NCI-H2171 treated with DMSO at 0.1 percent for 48 hours (cell line): ENCODE results near the gene AP3M1.

ENCODE experiments used
- DNase-seq: peaks from one replicate; lab custom pipeline; 2025; lab: John Stamatoyannopoulos, UW

The AP3M1 gene

GRCh38 chr10:74114041-74114448, 36.6 kb downstream of the AP3M1 start:
- no peak for DNase-seq

- no peak for DNase-seq
Measured at GRCh38 chr10:74113546-74113945, 37.1 kb downstream of the AP3M1 start.

DNA sequence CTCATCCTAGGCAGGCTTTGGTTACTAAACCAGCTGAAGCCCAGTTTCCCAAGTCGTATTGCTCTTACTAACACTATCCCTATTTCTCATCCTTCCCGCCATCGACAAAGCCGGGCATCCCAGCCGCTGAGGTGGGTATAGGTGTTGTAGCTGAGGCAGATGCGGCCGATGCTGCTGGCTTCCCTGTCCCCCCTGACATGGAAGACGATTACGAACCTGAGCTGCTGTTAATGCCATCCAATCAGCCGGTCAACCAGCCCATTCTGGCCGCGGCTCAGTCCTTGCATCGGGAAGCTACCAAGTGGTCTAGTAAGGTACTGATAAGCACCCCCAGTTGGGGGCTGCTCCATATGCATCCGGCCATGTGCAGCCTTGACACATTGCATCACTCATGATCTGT, 38.8 kb downstream of the AP3M1 start:
- no peak for DNase-seq

- DNase-seq, result no peak
Measured at GRCh38 chr10:74110120-74110519, 40.5 kb downstream of the AP3M1 start.

DNA sequence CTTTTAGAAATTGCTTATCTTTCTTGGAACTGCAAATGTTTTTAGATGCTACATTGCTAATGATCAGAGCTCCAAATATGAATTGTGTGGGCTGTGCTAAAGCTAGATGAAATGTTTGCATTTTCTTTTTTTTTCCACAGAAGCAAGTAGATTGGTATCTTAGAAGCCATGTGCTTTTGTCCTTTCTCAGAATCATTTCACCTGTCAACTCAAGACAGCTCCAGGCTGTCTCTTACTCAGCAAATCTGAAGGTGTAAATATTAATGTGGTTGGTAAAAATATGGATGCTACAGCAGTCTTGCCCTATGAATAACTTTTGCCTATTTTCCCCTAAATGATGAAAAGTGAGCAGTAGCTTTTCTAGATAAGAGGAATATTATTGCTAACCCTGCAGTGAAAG, 41.2 kb downstream of the AP3M1 start:
- no peak for DNase-seq

DNA sequence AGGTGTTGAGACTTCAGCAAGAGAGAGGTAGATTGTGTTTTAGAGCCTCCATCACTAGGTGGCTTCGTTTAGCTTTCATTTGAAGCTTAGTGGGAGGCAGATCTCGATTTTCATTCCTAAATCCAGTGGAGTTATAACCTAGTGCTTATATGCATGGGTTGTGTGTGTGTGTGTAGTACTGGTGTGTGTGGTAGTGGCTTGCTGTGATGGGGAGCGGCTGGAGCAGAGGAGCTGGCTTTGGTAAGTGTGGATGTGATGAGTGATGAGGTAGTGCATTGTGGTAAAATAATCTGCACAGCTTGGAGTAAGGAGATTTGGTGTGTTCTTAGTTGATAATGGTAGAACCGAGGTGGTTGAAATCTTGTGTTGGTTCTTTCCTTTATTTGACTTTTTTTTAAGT, 43.2 kb downstream of the AP3M1 start:
- no peak for DNase-seq

- no peak for DNase-seq
Measured at GRCh38 chr10:74104996-74105395, 45.6 kb downstream of the AP3M1 start.

GRCh38 chr10:74104480-74104879, 46.1 kb downstream of the AP3M1 start:
- no peak for DNase-seq

DNA sequence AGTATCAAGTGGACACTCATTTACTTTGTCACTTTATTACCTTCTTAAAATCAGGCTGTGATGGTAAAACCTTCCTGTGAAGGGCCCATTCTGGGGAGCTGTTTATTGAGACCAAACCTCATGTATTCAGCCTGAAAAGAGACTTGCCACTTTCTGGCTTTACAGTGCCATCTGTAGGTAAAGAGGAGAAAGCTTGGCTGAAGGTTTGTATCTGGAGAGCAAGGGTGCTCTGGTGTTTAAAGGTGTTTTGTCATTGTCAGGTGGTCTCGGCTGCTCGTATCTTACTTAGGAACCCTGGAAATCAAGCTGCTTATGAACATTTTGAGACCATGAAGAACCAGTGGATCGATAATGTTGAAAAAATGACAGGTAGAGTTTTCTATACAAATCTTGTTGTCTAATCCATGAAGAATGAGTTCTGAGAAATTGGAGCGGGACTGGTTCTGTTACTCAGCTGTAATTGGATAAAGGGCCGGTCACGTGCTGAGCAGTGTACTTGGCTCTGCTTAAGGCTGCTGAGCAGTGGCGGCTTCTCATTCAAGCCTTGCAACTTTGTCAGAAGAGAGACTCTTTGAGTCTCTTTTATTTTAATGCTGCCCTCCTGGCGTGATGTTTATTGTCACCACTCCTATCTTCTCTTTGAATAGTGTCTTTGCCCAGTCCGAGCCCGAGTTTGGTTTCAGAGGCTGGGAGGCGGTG, 46.9 kb downstream of the AP3M1 start:
- no peak for DNase-seq

DNA sequence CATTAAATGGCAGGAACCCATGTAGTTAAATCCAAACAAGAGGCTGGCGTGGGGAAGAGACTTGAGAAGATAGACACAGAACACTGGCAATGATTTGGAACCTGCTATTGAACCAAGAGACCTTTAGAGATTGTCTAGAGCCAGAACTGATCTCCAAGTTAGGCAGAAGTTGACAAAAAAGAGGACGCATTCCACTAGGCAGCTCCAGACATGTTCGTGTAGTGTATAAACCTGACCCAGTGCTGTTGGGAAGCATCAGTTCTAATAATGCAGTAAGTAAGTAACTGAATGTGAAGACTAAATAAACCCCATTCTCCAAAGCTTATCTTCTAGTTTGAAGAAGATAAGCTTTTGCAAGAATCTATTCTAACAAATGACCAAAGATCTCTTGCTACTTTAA, 50.8 kb downstream of the AP3M1 start:
- no peak for DNase-seq

DNA sequence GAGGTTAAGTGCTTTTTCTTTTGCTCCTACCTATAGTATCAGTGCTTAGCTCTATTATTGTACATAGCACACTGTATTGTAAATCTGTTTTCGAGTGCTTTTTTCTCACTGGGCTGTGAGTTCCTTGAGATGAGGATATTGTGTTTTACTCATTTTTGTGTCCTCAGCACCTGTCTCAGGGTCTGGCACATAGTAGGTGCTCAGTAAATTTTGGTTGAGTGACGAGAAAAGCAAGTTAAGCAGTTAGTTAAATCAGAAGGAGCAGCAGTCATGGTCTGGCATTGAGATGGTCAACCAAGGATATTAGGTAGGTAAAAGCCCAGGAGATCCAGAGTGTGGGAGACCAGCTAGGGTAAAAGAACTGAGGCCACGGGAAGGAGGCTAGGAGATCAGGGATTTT, 51.2 kb downstream of the AP3M1 start:
- no peak for DNase-seq

- no peak for DNase-seq
Measured at GRCh38 chr10:74097776-74098175, 52.9 kb downstream of the AP3M1 start.

GRCh38 chr10:74096777-74097176, 53.9 kb downstream of the AP3M1 start:
- DNase-seq, result no peak

GRCh38 chr10:74094231-74094630, 56.4 kb downstream of the AP3M1 start:
- DNase-seq, result no peak

DNA sequence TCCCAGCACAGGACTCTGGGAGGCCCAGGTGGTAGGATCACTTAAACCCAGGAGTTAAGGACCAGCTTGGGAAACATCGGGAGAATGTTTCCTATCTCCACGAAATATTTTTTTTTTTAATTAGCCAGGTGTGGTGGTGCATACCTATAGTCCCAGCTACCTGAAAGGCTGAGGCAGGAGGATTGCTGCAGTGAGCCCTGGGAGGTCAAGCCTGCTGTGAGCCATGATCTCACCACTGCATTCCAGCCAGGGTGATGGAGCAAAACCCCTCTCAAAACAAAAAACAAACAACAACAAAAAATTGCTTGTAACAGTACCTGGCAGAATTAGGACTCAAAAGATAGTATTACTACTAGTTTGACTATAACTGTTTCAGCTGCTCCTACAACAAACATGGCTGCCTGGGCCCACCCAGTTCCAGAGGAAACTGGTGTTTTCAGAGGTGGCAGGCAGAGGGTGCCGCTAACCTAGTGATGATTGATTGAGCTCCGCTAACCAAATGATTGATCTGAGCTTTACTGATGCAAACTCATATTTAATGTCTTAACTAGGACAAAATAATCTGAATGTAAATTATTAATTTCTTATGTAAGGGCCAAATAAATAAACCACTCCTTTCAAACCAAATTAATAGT, 57.0 kb downstream of the AP3M1 start:
- DNase-seq, result no peak

DNA sequence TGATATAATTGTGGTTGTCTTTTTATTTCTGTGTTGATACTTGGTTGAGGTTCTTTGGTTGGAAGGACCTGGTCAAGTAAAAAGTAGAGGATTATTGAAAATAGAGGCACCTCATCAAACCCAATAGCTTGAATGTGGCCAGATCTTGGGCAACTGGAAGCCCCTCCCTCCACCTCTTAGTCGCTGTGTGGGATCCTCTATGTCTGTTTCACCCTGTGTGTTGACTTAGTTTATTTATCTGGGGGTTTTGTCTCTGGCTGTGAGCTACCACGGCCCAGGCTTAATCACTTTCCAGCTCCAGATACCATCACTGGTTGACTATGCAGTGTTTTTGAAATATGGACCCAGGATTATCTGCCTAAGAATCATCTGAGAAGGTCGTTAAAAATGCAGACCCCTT, 58.3 kb downstream of the AP3M1 start:
- no peak for DNase-seq

DNA sequence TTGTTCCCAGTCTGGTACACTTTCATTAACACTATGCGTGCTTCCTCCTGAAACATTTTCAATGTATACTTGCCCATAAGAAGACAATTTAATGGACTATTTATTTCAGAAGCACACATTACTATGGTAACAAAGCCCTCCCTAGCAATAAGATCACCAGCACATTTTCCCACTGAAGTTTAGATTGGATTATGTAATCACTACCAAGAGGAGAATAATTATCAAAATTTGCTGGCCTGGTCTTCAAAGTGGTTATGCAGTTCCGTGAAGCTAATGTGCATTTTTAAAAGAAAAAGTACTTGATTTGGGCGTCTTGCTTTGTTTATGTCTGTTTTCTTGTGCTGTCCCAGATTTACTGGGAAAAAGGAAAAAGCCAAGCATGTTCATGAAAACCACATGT, 61.9 kb downstream of the AP3M1 start:
- no peak for DNase-seq

DNA sequence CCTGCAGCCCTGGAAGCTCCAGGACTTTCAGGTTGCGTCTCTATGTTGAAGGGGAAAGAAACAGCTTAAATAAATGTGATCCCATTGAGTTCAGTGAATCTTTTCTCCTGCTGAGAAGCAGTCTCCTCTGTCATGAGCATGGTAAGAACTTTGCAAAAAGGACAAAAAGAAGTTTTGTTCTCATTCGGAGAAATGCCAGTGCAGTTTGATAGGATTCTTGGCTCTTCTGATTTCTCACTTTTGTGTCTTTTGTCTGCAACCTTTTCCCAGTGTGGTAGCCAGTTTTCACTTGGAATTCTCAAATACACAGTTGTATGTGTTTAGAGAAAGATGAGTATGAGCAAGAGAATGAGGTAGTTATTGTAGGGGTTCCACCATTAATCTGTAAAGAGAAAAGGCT, 64.3 kb downstream of the AP3M1 start:
- DNase-seq, result no peak

DNA sequence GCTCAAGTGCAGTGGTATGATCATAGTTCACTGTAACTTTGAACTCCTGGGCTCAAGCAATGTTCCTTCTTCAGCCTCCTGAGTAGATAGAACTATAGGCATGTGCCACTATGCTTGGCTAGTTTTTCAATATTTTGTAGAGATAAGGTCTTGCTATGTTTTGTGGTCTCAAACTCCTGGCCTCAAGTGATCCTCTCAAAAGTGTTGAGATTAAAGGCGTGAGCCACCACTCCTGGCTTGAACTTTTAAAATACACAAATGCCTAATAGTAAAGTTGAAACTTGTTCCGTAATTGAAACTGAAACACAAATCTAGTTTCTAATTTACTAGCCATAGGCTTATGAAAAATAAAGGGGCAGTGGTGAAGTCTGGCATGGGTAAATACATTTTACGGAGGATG, 65.7 kb downstream of the AP3M1 start:
- no peak for DNase-seq

GRCh38 chr10:74083304-74083703, 67.3 kb downstream of the AP3M1 start:
- DNase-seq, result no peak

DNA sequence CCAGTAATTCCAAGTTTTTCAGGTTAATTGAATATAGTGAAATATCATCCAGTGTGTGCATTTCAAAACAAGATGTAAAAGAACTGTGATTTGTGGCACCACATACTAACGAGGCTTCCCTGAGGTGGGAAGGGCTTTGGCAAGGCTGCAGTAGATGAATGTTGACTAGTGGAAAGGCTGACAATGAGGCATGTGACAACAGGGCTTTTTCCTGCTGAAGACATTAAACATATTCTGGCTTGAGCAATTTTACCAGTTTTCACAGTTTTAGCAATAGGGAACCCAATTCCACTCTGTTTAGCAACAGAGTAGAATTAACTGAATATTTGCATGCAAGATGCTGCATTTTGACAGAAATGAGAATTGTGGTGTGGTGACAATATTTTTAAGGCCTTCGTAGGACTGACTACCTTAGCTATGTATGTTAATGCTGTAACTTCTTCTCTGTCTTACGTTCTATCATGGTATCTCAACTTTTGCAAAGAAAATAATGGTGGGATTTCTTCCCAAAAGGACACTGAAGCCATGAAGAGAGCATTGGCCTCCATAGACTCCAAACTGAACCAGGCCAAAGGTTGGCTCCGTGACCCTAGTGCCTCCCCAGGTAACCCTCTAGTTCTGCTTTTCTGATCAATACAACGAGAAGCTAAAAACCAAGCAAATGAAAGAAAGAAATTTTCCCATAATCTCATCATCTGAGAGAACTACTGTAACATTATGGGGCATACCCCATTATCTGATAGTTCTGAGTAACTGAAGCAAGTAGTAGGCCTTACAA, 68.5 kb downstream of the AP3M1 start:
- DNase-seq, result no peak

DNA sequence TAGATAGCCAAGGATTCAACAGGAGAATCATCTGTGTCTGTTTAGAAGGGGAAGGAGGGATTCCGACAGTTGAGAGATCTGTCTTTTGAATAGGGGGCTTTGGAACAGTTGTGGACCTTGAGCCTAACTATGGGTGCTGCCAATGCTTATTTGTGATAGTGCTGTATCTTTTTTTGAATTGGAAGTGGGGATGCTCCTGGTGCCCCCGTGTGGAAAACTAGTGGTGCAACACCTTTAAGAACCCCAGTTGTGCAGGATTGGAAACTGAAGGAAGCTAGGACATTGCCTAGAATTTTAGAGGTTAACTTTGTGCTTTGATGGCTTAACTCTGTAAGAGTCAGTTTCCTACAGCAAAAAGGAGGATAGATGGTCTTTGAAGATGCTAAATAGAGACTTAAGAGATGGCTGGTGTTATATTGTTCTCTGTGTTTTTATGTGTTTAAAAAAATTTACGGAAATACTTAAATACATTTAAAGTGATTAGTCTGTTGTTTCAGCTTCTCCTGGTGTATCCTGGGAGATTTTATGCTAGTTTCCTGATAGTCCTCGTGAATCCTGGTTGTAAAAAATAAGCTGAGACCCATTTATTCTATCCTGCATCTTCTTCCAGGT, 69.3 kb downstream of the AP3M1 start:
- peak; percentile 47 for DNase-seq
